PC-9 (cell line): ENCODE data around the gene NMNAT3.

Experiments
- EZH2 ChIP-seq: fragments of 200-600 bp; sonication (generic); IDR thresholded peaks from 2 replicates; pipeline ENCODE4 v1.8.0; 2017; ENCODE audit warnings: antibody characterized with exemption, low read depth
- TF ChIP-seq, protein P1 (sequence below): fragments of 200-600 bp; sonication (generic); conservative IDR thresholded peaks from 2 replicates; pipeline ENCODE4 v1.6.1; 2017; ENCODE audit warnings: mixed run types, antibody characterized with exemption, mild to moderate bottlenecking, moderate library complexity

DNA sequence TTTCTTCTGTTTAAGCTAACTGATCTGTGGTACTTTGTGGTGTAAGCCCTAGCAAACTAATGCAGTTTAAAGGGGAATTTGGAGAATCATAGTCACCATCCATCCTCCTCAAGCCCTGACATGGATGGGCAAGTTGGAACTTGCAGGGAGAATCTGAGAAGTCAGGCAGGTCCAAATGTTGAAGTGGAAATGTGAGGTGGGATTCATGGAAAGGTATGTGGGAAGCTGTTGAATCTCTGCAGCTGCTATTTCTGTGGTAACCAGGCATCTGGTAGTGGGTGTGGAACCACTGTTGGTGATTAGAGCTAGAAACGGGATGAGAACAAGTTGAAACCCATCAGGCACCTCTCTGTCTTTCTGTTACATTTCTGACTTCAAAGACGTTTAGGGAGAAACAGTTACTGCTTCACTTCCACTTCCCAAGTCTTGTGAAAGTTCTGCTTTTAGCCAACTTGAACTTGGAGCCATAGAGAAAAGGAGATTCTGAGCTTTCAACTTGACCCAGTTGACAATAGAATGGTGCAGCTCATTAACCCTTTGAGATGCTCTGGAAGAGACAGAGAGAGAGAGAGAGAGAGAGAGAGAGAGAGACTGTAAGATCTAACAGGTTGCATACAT, 38.1 kb upstream of the NMNAT3 start:
- TF ChIP-seq, protein P1, sequence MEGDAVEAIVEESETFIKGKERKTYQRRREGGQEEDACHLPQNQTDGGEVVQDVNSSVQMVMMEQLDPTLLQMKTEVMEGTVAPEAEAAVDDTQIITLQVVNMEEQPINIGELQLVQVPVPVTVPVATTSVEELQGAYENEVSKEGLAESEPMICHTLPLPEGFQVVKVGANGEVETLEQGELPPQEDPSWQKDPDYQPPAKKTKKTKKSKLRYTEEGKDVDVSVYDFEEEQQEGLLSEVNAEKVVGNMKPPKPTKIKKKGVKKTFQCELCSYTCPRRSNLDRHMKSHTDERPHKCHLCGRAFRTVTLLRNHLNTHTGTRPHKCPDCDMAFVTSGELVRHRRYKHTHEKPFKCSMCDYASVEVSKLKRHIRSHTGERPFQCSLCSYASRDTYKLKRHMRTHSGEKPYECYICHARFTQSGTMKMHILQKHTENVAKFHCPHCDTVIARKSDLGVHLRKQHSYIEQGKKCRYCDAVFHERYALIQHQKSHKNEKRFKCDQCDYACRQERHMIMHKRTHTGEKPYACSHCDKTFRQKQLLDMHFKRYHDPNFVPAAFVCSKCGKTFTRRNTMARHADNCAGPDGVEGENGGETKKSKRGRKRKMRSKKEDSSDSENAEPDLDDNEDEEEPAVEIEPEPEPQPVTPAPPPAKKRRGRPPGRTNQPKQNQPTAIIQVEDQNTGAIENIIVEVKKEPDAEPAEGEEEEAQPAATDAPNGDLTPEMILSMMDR = no peak
- no peak for TF ChIP-seq EZH2
